COLO668 (cell line): ENCODE results near the gene MIPEP.

Source experiments
- DNase-seq: peaks from one replicate; lab custom pipeline; 2025; ENCODE audit not compliant: unreplicated experiment; lab: John Stamatoyannopoulos, UW

The MIPEP gene

DNA sequence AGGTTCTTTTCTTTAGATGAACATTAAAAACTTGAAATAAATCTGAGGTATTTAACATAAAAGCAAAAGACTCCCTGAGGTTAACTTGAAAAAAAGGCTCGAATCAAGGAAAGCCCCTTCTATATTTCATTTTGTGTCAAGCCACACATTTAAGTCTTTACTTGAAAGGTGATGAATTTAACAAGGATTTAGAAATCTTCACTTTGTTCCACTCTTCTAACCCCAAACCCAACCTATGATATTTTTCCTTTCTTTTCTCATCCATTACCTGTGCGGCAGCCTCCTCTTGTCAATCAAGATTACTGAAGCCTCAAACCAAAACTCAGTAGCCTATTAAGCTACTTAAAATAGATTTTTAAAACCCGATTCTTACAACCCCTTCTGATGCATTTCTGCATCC, 33.8 kb downstream of the MIPEP start:
- DNase-seq = no peak

- DNase-seq = no peak
These were observed 36.8 kb downstream of the MIPEP start for GRCh38 chr13:23852351-23852750.

DNA sequence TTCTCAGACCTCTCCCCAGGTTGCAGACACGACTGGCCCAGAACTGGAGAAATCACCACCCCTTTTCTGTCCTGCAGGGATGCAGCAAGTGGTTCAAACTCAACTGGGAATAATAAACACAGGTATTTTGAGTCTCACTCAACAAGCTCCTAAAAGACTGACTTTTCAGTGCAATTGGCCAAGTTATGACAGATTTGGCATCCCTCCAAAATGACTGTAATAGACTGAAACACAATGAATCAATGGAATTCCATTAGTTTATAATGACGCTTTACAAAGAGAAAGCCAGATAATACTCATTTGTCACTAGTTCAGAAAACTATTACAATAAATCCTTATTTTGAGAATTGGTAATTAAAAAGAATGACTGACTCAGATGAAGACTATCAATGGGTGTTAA, 38.1 kb downstream of the MIPEP start:
- no peak for DNase-seq

DNA sequence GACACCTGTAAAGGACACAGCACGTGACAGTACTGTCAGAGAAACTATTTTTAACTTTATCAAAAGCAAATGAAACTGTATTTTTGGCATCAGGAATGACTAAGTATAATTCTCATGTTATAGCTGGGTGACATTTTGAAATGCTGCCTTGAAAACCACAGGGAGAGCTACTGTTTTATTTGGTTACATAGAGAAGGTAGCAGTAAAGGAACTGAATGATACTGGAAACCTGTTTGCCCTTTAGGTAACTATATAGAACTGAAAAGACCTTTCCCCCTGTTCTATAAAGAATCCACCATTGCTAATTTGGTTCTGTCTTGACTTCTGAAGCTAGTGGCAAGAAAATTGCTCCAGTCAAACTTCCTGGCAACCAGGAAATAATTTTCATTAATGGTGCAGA, 39.1 kb downstream of the MIPEP start:
- no peak for DNase-seq

GRCh38 chr13:23849670-23850069, 39.5 kb downstream of the MIPEP start:
- DNase-seq = no peak

DNA sequence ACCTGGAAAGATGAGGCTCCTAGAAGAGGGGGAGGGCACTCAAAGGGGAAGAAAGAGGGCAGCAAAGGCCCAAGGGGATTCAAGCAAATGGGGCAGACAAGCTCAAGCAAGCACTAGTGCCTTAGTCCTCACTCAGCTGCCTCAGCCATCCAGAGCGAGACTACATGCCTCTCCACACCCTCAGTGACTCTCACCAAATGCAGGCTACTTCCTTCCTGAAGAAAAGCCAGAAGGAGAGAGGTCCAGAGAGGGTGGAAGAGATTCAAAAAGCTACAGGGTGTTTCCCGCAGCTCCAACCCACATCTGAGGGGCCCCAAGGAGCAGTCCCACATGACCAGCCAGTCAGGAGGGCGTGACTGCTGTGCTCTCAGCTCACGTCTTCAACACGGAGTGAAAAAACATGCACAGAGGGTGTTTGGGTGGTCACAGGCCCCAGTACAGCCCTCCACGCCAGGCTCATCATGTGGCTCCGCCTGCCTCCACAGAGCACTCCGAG, 40.5 kb downstream of the MIPEP start:
- DNase-seq = no peak

DNA sequence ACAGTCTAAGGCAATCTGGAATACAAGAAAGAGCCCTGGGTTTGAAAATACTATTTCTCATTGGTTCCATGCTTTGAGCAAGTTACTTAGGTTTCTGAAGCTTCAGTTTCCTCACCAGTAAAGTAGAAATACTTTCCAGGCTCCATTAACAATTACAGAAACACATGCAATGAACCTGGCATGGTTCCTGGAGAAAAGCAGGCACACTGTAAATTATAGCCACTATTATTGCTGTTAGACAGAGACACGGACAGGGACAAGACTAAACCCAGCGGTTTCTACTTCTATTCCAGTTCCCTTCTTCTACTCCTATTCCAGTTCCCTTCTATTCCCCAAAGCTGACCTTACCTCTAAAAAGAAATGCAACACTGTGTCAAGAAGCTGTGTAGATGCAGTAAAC, 41.2 kb downstream of the MIPEP start:
- DNase-seq = no peak

DNA sequence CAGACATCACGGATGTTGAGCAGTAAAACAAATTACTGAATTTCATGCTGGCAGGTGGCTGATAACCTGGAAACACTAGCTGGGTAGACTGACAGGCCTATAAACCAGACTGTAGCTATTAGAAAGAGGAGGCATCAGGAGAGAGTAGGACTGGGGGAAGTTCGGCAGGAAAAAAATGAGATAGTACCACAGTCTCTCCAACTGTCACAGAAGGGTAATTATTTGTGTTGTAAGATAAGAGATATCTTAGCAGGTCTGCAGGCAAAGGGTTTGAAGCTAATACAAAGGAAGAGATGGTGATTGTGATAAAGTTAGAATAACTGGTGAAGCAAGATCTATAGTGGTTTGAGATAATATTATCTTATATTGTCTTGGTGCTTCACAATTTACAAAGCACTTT, 41.7 kb downstream of the MIPEP start:
- no peak for DNase-seq

DNA sequence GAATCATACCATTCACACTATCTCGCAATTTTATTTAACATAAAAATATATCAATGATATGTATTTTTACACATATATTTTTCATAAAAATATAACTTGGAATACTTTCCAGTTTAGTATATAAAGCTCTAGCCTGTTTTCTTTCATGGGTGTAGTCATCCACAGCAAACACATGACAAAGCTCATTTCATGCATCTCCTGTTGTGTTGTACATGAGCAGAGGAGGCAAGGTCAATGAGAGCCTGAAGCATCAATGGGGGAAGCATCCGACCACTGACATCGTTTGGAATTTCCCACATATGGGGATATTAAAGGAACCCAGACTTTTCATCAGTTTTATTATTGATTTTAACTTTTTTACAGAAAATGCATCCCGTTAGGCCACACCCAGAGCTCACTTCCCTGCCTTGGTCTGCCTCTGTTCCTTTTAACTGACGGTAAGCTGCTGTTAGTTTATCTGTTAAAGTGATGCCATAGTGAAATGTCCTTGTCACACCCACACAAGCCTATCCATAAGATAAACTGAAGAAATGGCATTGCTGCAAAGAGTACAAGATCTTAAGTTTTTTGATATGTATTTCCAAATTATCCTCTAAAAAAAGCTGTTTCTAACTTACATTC, 44.0 kb downstream of the MIPEP start:
- no peak for DNase-seq

- no peak for DNase-seq
These were observed 45.1 kb downstream of the MIPEP start for GRCh38 chr13:23844132-23844531.

GRCh38 chr13:23843436-23843835, 45.8 kb downstream of the MIPEP start:
- DNase-seq = no peak

DNA sequence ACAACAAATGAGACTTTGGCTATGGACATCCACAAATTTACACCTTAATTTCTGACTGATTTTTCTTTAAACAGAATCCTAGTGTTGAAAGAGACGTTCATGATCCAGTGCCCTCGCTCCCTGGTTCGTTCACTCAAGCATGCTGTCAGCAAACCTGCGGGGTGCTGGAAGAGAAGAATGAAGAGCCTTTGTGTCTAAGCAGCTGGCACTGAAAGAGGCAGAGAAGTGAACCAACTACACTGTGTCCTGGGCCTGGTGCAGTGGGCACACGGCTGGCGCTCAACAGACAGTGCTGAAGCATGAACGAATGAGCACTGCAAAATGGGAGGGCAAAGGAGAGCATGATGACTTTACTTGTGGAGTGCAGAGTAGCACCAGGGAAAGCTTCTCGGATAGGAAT, 46.8 kb downstream of the MIPEP start:
- DNase-seq = no peak

DNA sequence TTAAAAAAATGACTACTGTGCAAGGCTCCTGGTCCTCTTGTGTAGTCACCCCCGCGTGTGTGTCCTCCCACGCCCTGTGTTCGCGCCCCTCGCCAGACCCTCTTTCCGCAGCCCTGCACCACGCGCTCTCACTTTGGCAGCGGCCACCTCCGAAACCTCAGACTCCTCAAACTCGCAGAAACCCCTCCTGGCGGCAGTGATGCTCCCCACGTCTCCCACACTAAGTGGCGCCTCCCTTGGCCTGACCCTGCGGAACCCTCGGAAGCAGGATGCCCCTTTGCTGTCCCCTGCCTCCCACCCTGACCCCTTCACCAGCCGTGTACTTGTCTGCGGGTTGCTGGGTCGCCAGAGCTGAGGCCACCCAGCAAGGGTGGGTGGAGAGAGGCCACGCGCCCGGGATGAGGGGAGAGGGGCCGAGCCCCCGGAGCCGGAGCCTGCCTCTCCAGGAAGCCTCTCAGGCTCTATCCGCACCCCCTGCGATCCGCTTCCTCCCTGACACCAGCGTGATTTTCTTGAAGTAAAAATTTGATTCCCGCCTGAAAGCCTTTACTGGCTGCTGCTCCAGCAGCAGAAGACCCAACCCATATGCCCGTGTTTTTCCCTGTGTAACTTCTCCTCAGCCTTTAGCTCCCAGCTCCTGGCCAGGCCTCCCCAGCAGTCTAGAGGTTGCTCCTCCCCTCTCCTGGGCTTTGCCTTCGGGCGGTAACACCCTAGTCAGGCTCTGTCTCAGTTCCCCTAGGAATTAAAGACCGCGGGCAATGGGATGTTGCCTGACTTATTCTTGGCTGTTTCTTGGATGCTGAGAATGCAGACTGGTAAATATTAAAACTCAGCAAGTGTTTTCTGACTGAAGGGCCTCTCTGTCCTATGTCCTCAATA, 55.2 kb downstream of the MIPEP start:
- DNase-seq = no peak

DNA sequence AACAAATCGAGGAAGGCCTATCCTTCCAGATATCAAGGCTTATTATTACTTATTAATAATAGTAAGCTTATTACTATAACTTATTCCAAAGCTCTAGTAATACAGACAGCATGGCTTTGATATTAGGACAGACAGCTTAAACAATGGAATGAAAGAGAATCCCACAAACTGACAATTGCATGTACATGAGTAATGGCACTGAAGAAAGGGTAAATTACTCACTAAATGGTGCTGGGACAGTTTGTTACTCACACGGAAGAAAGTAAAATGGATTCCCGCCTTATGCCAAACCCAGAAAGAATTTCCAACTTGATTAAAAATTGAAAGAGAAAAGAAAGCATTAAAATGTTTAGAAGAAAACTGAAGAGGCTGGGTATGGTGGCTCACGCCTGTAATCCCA, 60.3 kb downstream of the MIPEP start:
- DNase-seq = no peak

DNA sequence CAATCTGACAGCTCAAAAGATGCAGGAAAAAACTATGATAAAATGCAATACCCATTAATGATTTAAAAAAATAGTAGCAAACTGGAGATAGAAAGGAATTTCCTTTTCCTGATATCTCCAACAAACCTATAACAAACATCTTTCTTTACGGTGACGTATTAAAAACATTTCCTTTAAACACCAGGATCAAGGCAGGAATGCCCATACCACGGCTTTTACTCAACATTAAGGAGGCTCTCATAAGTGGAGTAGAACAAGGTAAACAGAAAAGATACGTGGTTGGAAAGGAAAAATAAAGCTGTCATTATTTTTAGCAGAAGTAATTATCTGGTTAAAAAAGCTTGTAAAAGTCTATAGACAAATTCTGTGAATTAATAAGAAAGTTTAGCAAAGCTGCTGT, 61.1 kb downstream of the MIPEP start:
- DNase-seq = no peak

GRCh38 chr13:23825179-23825578, 64.0 kb downstream of the MIPEP start:
- DNase-seq = no peak

DNA sequence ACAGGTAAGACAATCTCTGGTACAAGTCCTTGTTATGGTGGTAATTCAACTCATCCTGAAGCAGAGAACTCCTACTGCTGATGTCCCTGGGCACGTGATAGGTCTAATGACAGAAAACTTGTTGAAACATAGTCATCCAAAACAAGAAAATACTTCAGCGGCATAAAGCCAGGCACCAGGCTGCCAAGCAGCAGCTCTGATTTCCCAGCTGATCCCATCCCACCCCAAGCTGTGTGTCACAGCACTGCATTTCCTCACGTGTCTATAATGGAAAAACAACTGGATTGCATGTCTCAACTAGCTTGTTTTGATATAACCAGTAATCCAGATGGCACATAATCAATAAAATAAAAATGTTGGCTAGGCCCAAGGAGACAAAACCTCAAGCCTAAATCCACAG, 64.8 kb downstream of the MIPEP start:
- DNase-seq = no peak

- no peak for DNase-seq
These were observed 66.9 kb downstream of the MIPEP start for GRCh38 chr13:23822252-23822824.

GRCh38 chr13:23820530-23820929, 68.7 kb downstream of the MIPEP start:
- DNase-seq = no peak

GRCh38 chr13:23817830-23818229, 71.4 kb downstream of the MIPEP start:
- DNase-seq = no peak

DNA sequence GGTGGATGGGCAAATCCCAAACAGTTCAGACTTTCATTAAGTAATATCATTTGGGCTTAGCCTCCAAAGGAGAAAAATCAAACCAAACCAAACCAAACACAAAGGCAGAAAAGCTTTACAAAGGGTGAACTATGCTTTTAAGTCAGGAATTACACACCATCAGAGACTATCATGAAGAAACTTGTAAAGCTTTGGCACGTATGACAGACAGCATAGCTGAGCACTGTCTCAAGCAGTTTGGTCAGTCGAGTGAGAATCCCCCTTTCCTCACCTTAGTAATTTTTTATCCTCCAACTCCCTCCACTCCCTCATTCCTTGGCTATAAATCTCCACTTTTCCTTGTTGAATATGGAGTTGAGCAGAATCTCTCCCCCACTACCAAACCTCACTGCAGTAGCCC, 72.1 kb downstream of the MIPEP start:
- no peak for DNase-seq

GRCh38 chr13:23813635-23814034, 75.6 kb downstream of the MIPEP start:
- DNase-seq = no peak
